Measurements from ENCODE around the gene NLRP14.

DNA sequence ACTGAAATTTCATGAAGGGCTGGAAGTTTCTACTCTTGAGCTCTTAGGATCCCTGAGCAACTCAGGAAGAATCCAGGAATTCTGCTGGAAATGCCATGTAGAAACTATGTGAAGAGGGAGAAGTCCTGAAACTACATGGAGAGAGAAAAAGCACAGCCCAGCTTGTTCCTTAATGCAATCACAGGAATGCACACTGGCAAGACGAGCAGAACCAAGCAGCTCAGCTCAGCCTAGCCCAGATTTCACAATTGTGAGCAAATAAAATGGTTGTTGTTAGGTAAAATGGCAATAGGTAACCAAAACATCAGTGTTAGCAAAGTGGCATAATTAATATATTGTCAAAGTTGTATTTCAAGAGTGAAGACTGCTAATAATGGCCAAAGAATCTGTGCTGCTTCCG, 28.3 kb upstream of the NLRP14 start:
- TF ChIP-seq EZH2 (IDR thresholded peaks at IDR 0.05; ENCODE audit: borderline replicate concordance, insufficient read depth, low read depth, low read length, poor library complexity, severe bottlenecking) = no peak
- TF ChIP-seq, protein P1, sequence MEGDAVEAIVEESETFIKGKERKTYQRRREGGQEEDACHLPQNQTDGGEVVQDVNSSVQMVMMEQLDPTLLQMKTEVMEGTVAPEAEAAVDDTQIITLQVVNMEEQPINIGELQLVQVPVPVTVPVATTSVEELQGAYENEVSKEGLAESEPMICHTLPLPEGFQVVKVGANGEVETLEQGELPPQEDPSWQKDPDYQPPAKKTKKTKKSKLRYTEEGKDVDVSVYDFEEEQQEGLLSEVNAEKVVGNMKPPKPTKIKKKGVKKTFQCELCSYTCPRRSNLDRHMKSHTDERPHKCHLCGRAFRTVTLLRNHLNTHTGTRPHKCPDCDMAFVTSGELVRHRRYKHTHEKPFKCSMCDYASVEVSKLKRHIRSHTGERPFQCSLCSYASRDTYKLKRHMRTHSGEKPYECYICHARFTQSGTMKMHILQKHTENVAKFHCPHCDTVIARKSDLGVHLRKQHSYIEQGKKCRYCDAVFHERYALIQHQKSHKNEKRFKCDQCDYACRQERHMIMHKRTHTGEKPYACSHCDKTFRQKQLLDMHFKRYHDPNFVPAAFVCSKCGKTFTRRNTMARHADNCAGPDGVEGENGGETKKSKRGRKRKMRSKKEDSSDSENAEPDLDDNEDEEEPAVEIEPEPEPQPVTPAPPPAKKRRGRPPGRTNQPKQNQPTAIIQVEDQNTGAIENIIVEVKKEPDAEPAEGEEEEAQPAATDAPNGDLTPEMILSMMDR (IDR thresholded peaks at IDR 0.05) = no peak

Data from B cell (primary cell).